ENCODE results near the gene LRP2. TPM values are rescaled to one million over a fixed set of nuclear protein-coding genes. Genes with fewer than 3 reads are reported as not detected.

The LRP2 gene
- total and polyA plus RNA-seq, 4 experiments from 2014 or later = not detected

DNA sequence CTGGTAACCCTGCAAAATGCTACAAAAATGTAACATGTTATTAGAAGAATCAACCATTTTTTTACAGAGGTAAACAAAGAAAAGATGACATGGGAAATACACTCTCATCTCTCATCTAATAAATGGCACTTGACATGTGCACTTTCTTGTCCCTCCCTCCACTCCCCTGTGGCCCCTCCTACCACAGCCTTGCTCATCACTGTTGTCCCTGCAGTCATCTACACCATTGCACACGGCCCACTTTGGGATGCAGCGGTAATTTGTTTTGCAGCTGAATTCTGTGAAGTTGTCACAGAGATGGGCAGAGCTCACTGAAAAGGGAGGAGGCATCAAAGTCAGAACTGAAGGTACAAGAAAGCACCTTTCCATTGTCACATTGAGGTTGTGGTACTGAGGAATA, 189.4 kb downstream of the LRP2 start:
- H3K4me1 Mint-ChIP-seq = no peaks in the 10 kb centered on the region
- no peak for DNase-seq
- Histone ChIP-seq H3K27me3 (ENCODE audit: insufficient read depth, low read length) (no peaks in the 10 kb centered on the region), H3K4me3 (ENCODE audit: low read length in 2 of 2) (no peak overlapping the region), H3K4me1 (ENCODE audit: insufficient read depth, low read length) (no peaks in the 10 kb centered on the region), H3K36me3 (ENCODE audit: insufficient read depth, low read length) (no peaks in the 10 kb centered on the region), H3K27ac (ENCODE audit: low read depth, low read length) (no peak overlapping the region), H3K9me3 (ENCODE audit: control insufficient read depth in 1 of 2, low read length in 2 of 2) (no peaks in the 10 kb centered on the region)
- no peak overlapping the region for H3K4me3 Mint-ChIP-seq
- intact Hi-C loops (cut with micrococcal nuclease) = no loop called here
- POLR2A ChIA-PET (ENCODE audit: partially characterized antibody) = no interaction called here
- no peaks in the 10 kb centered on the region for H3K36me3 Mint-ChIP-seq
- peaks cover 13 to 21% of the 10 kb centered on the region in 2 donors for H3K27me3 Mint-ChIP-seq
- peaks cover 0 to 2% (median 0%) of the 10 kb centered on the region in 8 donors for H3K9me3 Mint-ChIP-seq
- CTCF ChIA-PET (ENCODE audit: partially characterized antibody) = no interaction called here
- H3K27ac Mint-ChIP-seq = no peak overlapping the region

DNA sequence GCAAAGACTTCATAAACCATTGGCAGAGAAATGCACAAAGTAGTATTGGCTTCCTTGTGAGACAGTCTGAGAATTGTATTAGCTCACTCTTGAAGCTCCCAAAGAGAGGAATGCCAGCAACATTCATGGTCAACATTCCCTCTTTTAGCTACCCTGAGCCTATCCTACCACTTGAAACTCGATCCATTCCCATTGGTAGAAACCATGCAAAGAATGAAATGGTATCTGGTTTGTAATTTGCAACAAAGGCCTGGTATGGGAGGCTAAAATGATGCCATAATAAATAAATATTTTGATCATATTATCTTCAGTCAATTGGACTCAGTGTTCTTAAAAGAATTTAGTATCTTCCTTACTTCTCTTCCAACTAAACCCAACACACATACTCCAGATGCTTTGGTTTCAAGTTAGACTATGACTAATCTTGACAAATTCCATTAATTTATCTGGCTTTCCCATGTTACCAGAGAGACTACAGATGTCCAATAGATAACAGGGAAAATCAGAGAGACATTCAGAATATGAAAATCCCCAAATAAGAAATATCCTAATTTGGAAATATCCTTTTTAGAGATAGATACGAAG, 190.1 kb downstream of the LRP2 start:
- Histone ChIP-seq H3K4me3 (ENCODE audit: low read length in 2 of 2) (no peak overlapping the region), H3K27ac (ENCODE audit: low read depth, low read length) (no peak overlapping the region), H3K27me3 (ENCODE audit: insufficient read depth, low read length) (no peaks in the 10 kb centered on the region), H3K4me1 (ENCODE audit: insufficient read depth, low read length) (no peaks in the 10 kb centered on the region), H3K9me3 (ENCODE audit: control insufficient read depth in 1 of 2, low read length in 2 of 2) (no peaks in the 10 kb centered on the region), H3K36me3 (ENCODE audit: insufficient read depth, low read length) (no peaks in the 10 kb centered on the region)
- Mint-ChIP-seq H3K27ac (no peak overlapping the region), H3K36me3 (no peaks in the 10 kb centered on the region), H3K4me1 (no peaks in the 10 kb centered on the region), H3K27me3 (peaks cover 13 to 21% of the 10 kb centered on the region in 2 donors), H3K9me3 (peaks cover 0 to 2% (median 0%) of the 10 kb centered on the region in 8 donors), H3K4me3 (no peak overlapping the region)
- no peak for DNase-seq
- ChIA-PET CTCF (ENCODE audit: partially characterized antibody) (no interaction called here), POLR2A (ENCODE audit: partially characterized antibody) (no interaction called here)
- intact Hi-C loops (cut with micrococcal nuclease) = no loop called here

- H3K36me3 ChIP-seq (ENCODE audit: insufficient read depth, low read length) = no peaks in the 10 kb centered on the region
- no peaks in the 10 kb centered on the region for H3K4me1 ChIP-seq (ENCODE audit: insufficient read depth, low read length)
- no peak overlapping the region for H3K4me3 Mint-ChIP-seq
- no peaks in the 10 kb centered on the region for H3K9me3 Mint-ChIP-seq
- H3K4me3 ChIP-seq (ENCODE audit: low read length in 2 of 2) = no peak overlapping the region
- ChIA-PET POLR2A (ENCODE audit: partially characterized antibody) (no interaction called here), CTCF (ENCODE audit: partially characterized antibody) (no interaction called here)
- H3K4me1 Mint-ChIP-seq = no peaks in the 10 kb centered on the region
- no peaks in the 10 kb centered on the region for H3K36me3 Mint-ChIP-seq
- no peak for DNase-seq
- no peak overlapping the region for H3K27ac Mint-ChIP-seq
- peaks cover 10 to 25% of the 10 kb centered on the region in 2 donors for H3K27me3 Mint-ChIP-seq
- no peaks in the 10 kb centered on the region for H3K9me3 ChIP-seq (ENCODE audit: control insufficient read depth in 1 of 2, low read length in 2 of 2)
- H3K27ac ChIP-seq (ENCODE audit: low read depth, low read length) = no peak overlapping the region
- intact Hi-C loops (cut with micrococcal nuclease) = no loop called here
- no peaks in the 10 kb centered on the region for H3K27me3 ChIP-seq (ENCODE audit: insufficient read depth, low read length)
These were observed 196.5 kb downstream of the LRP2 start for GRCh38 chr2:169165791-169166190.

- H3K9me3 ChIP-seq (ENCODE audit: control insufficient read depth in 1 of 2, low read length in 2 of 2) = no peaks in the 10 kb centered on the region
- ChIA-PET CTCF (ENCODE audit: partially characterized antibody) (no interaction called here), POLR2A (ENCODE audit: partially characterized antibody) (no interaction called here)
- Mint-ChIP-seq H3K9me3 (no peaks in the 10 kb centered on the region), H3K27ac (no peak overlapping the region), H3K36me3 (no peaks in the 10 kb centered on the region), H3K4me3 (no peak overlapping the region), H3K4me1 (no peaks in the 10 kb centered on the region), H3K27me3 (peaks cover 10 to 22% of the 10 kb centered on the region in 2 donors)
- no peak for DNase-seq
- no peaks in the 10 kb centered on the region for H3K4me1 ChIP-seq (ENCODE audit: insufficient read depth, low read length)
- no peak overlapping the region for H3K27ac ChIP-seq (ENCODE audit: low read depth, low read length)
- H3K27me3 ChIP-seq (ENCODE audit: insufficient read depth, low read length) = no peaks in the 10 kb centered on the region
- intact Hi-C loops (cut with micrococcal nuclease) = no loop called here
- no peaks in the 10 kb centered on the region for H3K36me3 ChIP-seq (ENCODE audit: insufficient read depth, low read length)
- H3K4me3 ChIP-seq (ENCODE audit: low read length in 2 of 2) = no peak overlapping the region
These were observed 198.0 kb downstream of the LRP2 start for GRCh38 chr2:169164311-169164710.

GRCh38 chr2:169162613-169163012, 199.7 kb downstream of the LRP2 start:
- intact Hi-C loops (cut with micrococcal nuclease) = no loop called here

DNA sequence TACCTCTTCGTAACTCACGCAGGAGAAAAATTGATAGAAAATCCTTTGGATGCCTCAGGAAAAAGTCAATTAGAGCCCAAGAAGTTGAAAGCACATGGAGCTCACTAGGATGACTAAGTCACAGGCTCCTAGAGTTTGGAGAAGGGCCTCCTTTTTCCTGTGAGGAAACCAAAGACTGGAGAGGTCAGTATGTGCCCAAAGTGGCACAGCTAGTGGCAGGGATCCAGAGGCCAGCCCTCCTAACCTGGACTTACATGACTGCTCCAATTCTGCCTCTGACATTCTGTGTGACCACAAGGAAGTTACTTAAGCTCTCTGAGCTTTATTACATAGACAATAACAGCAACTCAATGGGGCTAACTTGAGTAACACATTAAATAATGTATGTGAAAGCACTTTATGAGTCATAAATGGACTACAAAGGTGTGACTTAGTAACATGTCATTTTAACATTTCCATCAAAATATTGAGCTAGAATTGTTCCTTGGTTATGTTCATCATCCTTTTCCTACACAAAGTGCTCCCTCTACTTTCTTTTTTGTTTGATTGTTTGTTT, 201.3 kb downstream of the LRP2 start:
- intact Hi-C loops (cut with micrococcal nuclease) = no loop called here
- H3K27me3 ChIP-seq (ENCODE audit: insufficient read depth, low read length) = no peaks in the 10 kb centered on the region
- no peak overlapping the region for H3K4me3 ChIP-seq (ENCODE audit: low read length in 2 of 2)
- Mint-ChIP-seq H3K4me3 (no peak overlapping the region), H3K27me3 (peaks cover 10 to 11% of the 10 kb centered on the region in 2 donors), H3K9me3 (peaks cover 0 to 3% (median 0%) of the 10 kb centered on the region in 8 donors), H3K4me1 (no peaks in the 10 kb centered on the region), H3K27ac (no peak overlapping the region), H3K36me3 (no peaks in the 10 kb centered on the region)
- ChIA-PET POLR2A (ENCODE audit: partially characterized antibody) (no interaction called here), CTCF (ENCODE audit: partially characterized antibody) (no interaction called here)
- no peaks in the 10 kb centered on the region for H3K9me3 ChIP-seq (ENCODE audit: control insufficient read depth in 1 of 2, low read length in 2 of 2)
- H3K4me1 ChIP-seq (ENCODE audit: insufficient read depth, low read length) = no peaks in the 10 kb centered on the region
- H3K36me3 ChIP-seq (ENCODE audit: insufficient read depth, low read length) = no peaks in the 10 kb centered on the region
- H3K27ac ChIP-seq (ENCODE audit: low read depth, low read length) = no peak overlapping the region
- DNase-seq = no peak

More at GRCh38 chr2:169162613-169163012, 199.7 kb downstream of the LRP2 start:
- no peak overlapping the region for H3K27ac ChIP-seq (ENCODE audit: low read depth, low read length)
- no peaks in the 10 kb centered on the region for H3K9me3 ChIP-seq (ENCODE audit: control insufficient read depth in 1 of 2, low read length in 2 of 2)
- no peaks in the 10 kb centered on the region for H3K36me3 ChIP-seq (ENCODE audit: insufficient read depth, low read length)
- CTCF ChIA-PET (ENCODE audit: partially characterized antibody) = no interaction called here
- no peak for DNase-seq
- H3K4me1 ChIP-seq (ENCODE audit: insufficient read depth, low read length) = no peaks in the 10 kb centered on the region
- H3K4me3 ChIP-seq (ENCODE audit: low read length in 2 of 2) = no peak overlapping the region
- POLR2A ChIA-PET (ENCODE audit: partially characterized antibody) = no interaction called here
- Mint-ChIP-seq H3K36me3 (no peaks in the 10 kb centered on the region), H3K9me3 (no peaks in the 10 kb centered on the region), H3K4me1 (no peaks in the 10 kb centered on the region), H3K27ac (no peak overlapping the region), H3K4me3 (no peak overlapping the region), H3K27me3 (peaks cover 12 to 18% of the 10 kb centered on the region in 2 donors)
- H3K27me3 ChIP-seq (ENCODE audit: insufficient read depth, low read length) = no peaks in the 10 kb centered on the region

- H3K27me3 Mint-ChIP-seq = peaks cover 7 to 8% of the 10 kb centered on the region in 2 donors
- H3K9me3 Mint-ChIP-seq = peaks cover 0 to 5% (median under 1%) of the 10 kb centered on the region in 8 donors
- no peaks in the 10 kb centered on the region for H3K36me3 ChIP-seq (ENCODE audit: insufficient read depth, low read length)
- H3K36me3 Mint-ChIP-seq = no peaks in the 10 kb centered on the region
- no peaks in the 10 kb centered on the region for H3K4me1 Mint-ChIP-seq
- CTCF ChIA-PET (ENCODE audit: partially characterized antibody) = no interaction called here
- POLR2A ChIA-PET (ENCODE audit: partially characterized antibody) = no interaction called here
- DNase-seq = no peak
- no peaks in the 10 kb centered on the region for H3K4me1 ChIP-seq (ENCODE audit: insufficient read depth, low read length)
- no peak overlapping the region for H3K27ac ChIP-seq (ENCODE audit: low read depth, low read length)
- H3K9me3 ChIP-seq (ENCODE audit: control insufficient read depth in 1 of 2, low read length in 2 of 2) = no peaks in the 10 kb centered on the region
- intact Hi-C loops (cut with micrococcal nuclease) = no loop called here
- no peak overlapping the region for H3K4me3 Mint-ChIP-seq
- no peak overlapping the region for H3K4me3 ChIP-seq (ENCODE audit: low read length in 2 of 2)
- H3K27ac Mint-ChIP-seq = no peak overlapping the region
- H3K27me3 ChIP-seq (ENCODE audit: insufficient read depth, low read length) = no peaks in the 10 kb centered on the region
These were observed 202.6 kb downstream of the LRP2 start for GRCh38 chr2:169159686-169160085.
